Trophoblast cell (in vitro differentiated cells and primary cell): Measurements from ENCODE around the gene ABCG4.
"Not testable (repeated sequence)": the region's sequence is repeated elsewhere in the genome, so short reads cannot be mapped to it uniquely, and the experiment has no call there.

ENCODE experiments used
- DNase-seq, 2 donors: peaks; one replicate each; pipeline ENCODE4 v3.0.0-alpha.2; 2016
- H2AFZ ChIP-seq: 2 replicates; pipeline ENCODE4 v1.6.1; 2013; ENCODE audit warnings: low read length, moderate library complexity, mild to moderate bottlenecking; ENCODE audit not compliant: insufficient read depth, poor library complexity
- H2AK5ac ChIP-seq: 2 replicates; pipeline ENCODE4 v1.6.1; 2013; ENCODE audit warnings: mild to moderate bottlenecking, low read length
- H2BK120ac ChIP-seq: 2 replicates; pipeline ENCODE4 v1.6.1; 2013; ENCODE audit warnings: low read length, mild to moderate bottlenecking, moderate library complexity; ENCODE audit not compliant: insufficient read depth, poor library complexity
- H2BK12ac ChIP-seq: 2 replicates; pipeline ENCODE4 v1.6.1; 2013; ENCODE audit warnings: mild to moderate bottlenecking, low read length, moderate library complexity
- H2BK5ac ChIP-seq: 2 replicates; pipeline ENCODE4 v1.6.1; 2013; ENCODE audit warnings: low read length, low read depth, moderate library complexity, mild to moderate bottlenecking; ENCODE audit not compliant: poor library complexity
- H3K14ac ChIP-seq: 2 replicates; pipeline ENCODE4 v1.6.1; 2013; ENCODE audit warnings: mild to moderate bottlenecking, low read length
- H3K18ac ChIP-seq: 2 replicates; pipeline ENCODE4 v1.6.1; 2013; ENCODE audit warnings: mild to moderate bottlenecking, low read length
- H3K23ac ChIP-seq: 2 replicates; pipeline ENCODE4 v1.6.1; 2013; ENCODE audit warnings: low read length
- H3K27ac ChIP-seq: 2 replicates; pipeline ENCODE4 v1.5.1; 2013; ENCODE audit warnings: low read depth, mild to moderate bottlenecking, inconsistent platforms, low read length, moderate library complexity
- H3K27me3 ChIP-seq: 2 replicates; pipeline ENCODE4 v1.6.1; 2013; ENCODE audit warnings: inconsistent platforms, mild to moderate bottlenecking, low read length, moderate library complexity; ENCODE audit not compliant: insufficient read depth
- H3K36me3 ChIP-seq, 2 experiments: 1 replicate in 1 of 2; 2 replicates in 1 of 2; pipeline ENCODE4 v1.6.1; 2013; ENCODE audit warnings: low read length in 2 of 2, mild to moderate bottlenecking in 2 of 2, moderate library complexity in 1 of 2; ENCODE audit not compliant: insufficient read depth in 2 of 2, control insufficient read depth in 1 of 2
- H3K4ac ChIP-seq: 2 replicates; pipeline ENCODE4 v1.6.1; 2013; ENCODE audit warnings: low read depth, mild to moderate bottlenecking, low read length, moderate library complexity
- H3K4me1 ChIP-seq, 2 experiments: 1 replicate in 1 of 2; 2 replicates in 1 of 2; pipeline ENCODE4 v1.6.1; 2013; ENCODE audit warnings: low read length in 2 of 2, mild to moderate bottlenecking in 2 of 2, moderate library complexity in 1 of 2; ENCODE audit not compliant: insufficient read depth in 2 of 2, control insufficient read depth in 1 of 2
- H3K4me2 ChIP-seq: 2 replicates; pipeline ENCODE4 v1.6.1; 2013; ENCODE audit warnings: inconsistent platforms, mild to moderate bottlenecking, low read length, moderate library complexity
- H3K4me3 ChIP-seq: 2 replicates; pipeline ENCODE4 v1.5.1; 2013; ENCODE audit warnings: mild to moderate bottlenecking, low read depth, low read length, inconsistent platforms
- H3K79me1 ChIP-seq: one replicate; pipeline ENCODE4 v1.6.1; 2013; ENCODE audit warnings: low read length
- H3K79me2 ChIP-seq: 2 replicates; pipeline ENCODE4 v1.6.1; 2013; ENCODE audit warnings: low read length, mild to moderate bottlenecking; ENCODE audit not compliant: control insufficient read depth, insufficient read depth, poor library complexity
- H3K9ac ChIP-seq: 2 replicates; pipeline ENCODE4 v1.6.1; 2013; ENCODE audit warnings: mild to moderate bottlenecking, low read length
- H3K9me3 ChIP-seq: 2 replicates; pipeline ENCODE4 v1.6.1; 2013; ENCODE audit warnings: low read depth, mild to moderate bottlenecking, control low read depth, inconsistent platforms, low read length; ENCODE audit not compliant: insufficient read depth
- H4K12ac ChIP-seq: 2 replicates; pipeline ENCODE4 v1.6.1; 2013; ENCODE audit warnings: low read depth, mild to moderate bottlenecking, low read length, moderate library complexity
- H4K8ac ChIP-seq: 2 replicates; pipeline ENCODE4 v1.6.1; 2013; ENCODE audit warnings: low read depth, mild to moderate bottlenecking, low read length, moderate library complexity
- H4K91ac ChIP-seq: one replicate; pipeline ENCODE4 v1.6.1; 2013; ENCODE audit warnings: low read depth, mild to moderate bottlenecking, low read length, moderate library complexity
- WGBS: extraction: QIAGEN DNeasy Blood & Tissue Kit; methylation state at CpG from one replicate; pipeline ENCODE4 v1.1.7; 2013; ENCODE audit warnings: missing lambda C conversion rate; ENCODE audit not compliant: insufficient read length, insufficient coverage; ENCODE audit errors: extremely low coverage; 5-methylcytosine and 5-hydroxymethylcytosine counted together

Gene ABCG4

GRCh38 chr11:119160151-119160550 is 11.3 kb downstream of the ABCG4 start:
- H4K8ac ChIP-seq = no peak overlapping the region
- no peaks in the 10 kb centered on the region for H3K4me1 ChIP-seq
- WGBS = no CpG with 5 or more reads among the region's 9 CpGs
- H3K27ac ChIP-seq = no peak overlapping the region
- no peaks in the 10 kb centered on the region for H3K36me3 ChIP-seq
- H2BK12ac ChIP-seq = no peak overlapping the region
- H3K9ac ChIP-seq = no peak overlapping the region
- no peak overlapping the region for H2AFZ ChIP-seq
- H2BK5ac ChIP-seq = no peak overlapping the region
- no peaks in the 10 kb centered on the region for H3K27me3 ChIP-seq
- H3K14ac ChIP-seq = no peak overlapping the region
- no peak overlapping the region for H4K12ac ChIP-seq
- no peaks in the 10 kb centered on the region for H3K9me3 ChIP-seq
- H3K18ac ChIP-seq = no peak overlapping the region
- no peak overlapping the region for H3K4me2 ChIP-seq
- H3K23ac ChIP-seq = no peak overlapping the region
- no peak overlapping the region for H2AK5ac ChIP-seq
- no peak overlapping the region for H4K91ac ChIP-seq
- no peak overlapping the region for H3K4ac ChIP-seq
- H3K79me1 ChIP-seq = no peaks in the 10 kb centered on the region
- DNase-seq = no peak
- no peaks in the 10 kb centered on the region for H3K79me2 ChIP-seq
- no peak overlapping the region for H3K4me3 ChIP-seq
- no peak overlapping the region for H2BK120ac ChIP-seq

- no peaks in the 10 kb centered on the region for H3K9me3 ChIP-seq
- H4K12ac ChIP-seq = no peak overlapping the region
Measured at GRCh38 chr11:119161871-119162270, 13.0 kb downstream of the ABCG4 start.

GRCh38 chr11:119166368-119167076 is 17.7 kb downstream of the ABCG4 start:
- H2AFZ ChIP-seq = no peak overlapping the region
- H4K12ac ChIP-seq = no peak overlapping the region
- no peak overlapping the region for H2AK5ac ChIP-seq
- H2BK120ac ChIP-seq = no peak overlapping the region
- peaks cover 5 to 8% of the 10 kb centered on the region in 2 experiments for H3K4me1 ChIP-seq
- H3K4ac ChIP-seq = no peak overlapping the region
- H2BK12ac ChIP-seq = no peak overlapping the region
- H3K27ac ChIP-seq = no peak overlapping the region
- H3K23ac ChIP-seq = no peak overlapping the region
- no peaks in the 10 kb centered on the region for H3K27me3 ChIP-seq
- H3K9ac ChIP-seq = no peak overlapping the region
- peaks cover 8% of the 10 kb centered on the region for H3K79me1 ChIP-seq
- no peak overlapping the region for H3K4me2 ChIP-seq
- H3K18ac ChIP-seq = no peak overlapping the region
- H3K4me3 ChIP-seq = no peak overlapping the region
- H2BK5ac ChIP-seq = no peak overlapping the region
- H4K91ac ChIP-seq = no peak overlapping the region
- H3K14ac ChIP-seq = no peak overlapping the region
- peaks cover 5% of the 10 kb centered on the region for H3K79me2 ChIP-seq
- H3K36me3 ChIP-seq = no peaks in the 10 kb centered on the region
- no peak overlapping the region for H4K8ac ChIP-seq
- no CpG with 5 or more reads among the region's 8 CpGs for WGBS
- no peaks in the 10 kb centered on the region for H3K9me3 ChIP-seq
- peak; percentile 21 to 28 for DNase-seq

More at GRCh38 chr11:119161871-119162270, 13.0 kb downstream of the ABCG4 start:
- H3K79me1 ChIP-seq = no peaks in the 10 kb centered on the region
- no peak overlapping the region for H2BK12ac ChIP-seq
- H3K18ac ChIP-seq = no peak overlapping the region
- H2BK5ac ChIP-seq = no peak overlapping the region
- no peak overlapping the region for H4K8ac ChIP-seq
- H3K4me3 ChIP-seq = no peak overlapping the region
- no peak overlapping the region for H3K4ac ChIP-seq
- H3K4me1 ChIP-seq = peaks cover 0 to 2% of the 10 kb centered on the region in 2 experiments
- H4K91ac ChIP-seq = no peak overlapping the region
- no CpG with 5 or more reads among the region's 8 CpGs for WGBS
- no peak overlapping the region for H2BK120ac ChIP-seq
- H3K9ac ChIP-seq = no peak overlapping the region
- H3K79me2 ChIP-seq = no peaks in the 10 kb centered on the region
- no peak overlapping the region for H3K23ac ChIP-seq
- H2AK5ac ChIP-seq = no peak overlapping the region
- no peak overlapping the region for H3K14ac ChIP-seq
- no peak overlapping the region for H2AFZ ChIP-seq
- no peak overlapping the region for H3K4me2 ChIP-seq
- H3K27me3 ChIP-seq = no peaks in the 10 kb centered on the region
- H3K36me3 ChIP-seq = no peaks in the 10 kb centered on the region
- no peak for DNase-seq
- no peak overlapping the region for H3K27ac ChIP-seq

- not testable (repeated sequence) for DNase-seq, H3K9ac ChIP-seq, H3K27ac ChIP-seq, H3K9me3 ChIP-seq, H3K27me3 ChIP-seq, H4K12ac ChIP-seq, H3K4me2 ChIP-seq, H3K14ac ChIP-seq, H2BK5ac ChIP-seq, H3K4me3 ChIP-seq, H3K36me3 ChIP-seq, H3K4me1 ChIP-seq, H3K4ac ChIP-seq, H3K79me1 ChIP-seq, H2AK5ac ChIP-seq, H4K91ac ChIP-seq, H3K79me2 ChIP-seq, H2BK12ac ChIP-seq, H3K18ac ChIP-seq, H2BK120ac ChIP-seq, H3K23ac ChIP-seq, H4K8ac ChIP-seq, H2AFZ ChIP-seq
- no CpG with 5 or more reads among the region's 10 CpGs for WGBS
Measured at GRCh38 chr11:119167077-119167458, 18.2 kb downstream of the ABCG4 start.
